IMR-90 (cell line): Measurements from ENCODE around the gene ACSS1. TPM values are rescaled to one million over a fixed set of nuclear protein-coding genes. Genes with fewer than 3 reads are reported as not detected.

ENCODE experiments used
- ATAC-seq: fragments of 200-7000 bp; cut with Tn5 transposase; 2 replicates; pipeline ENCODE4 v1.9.1; 2020; ENCODE audit warnings: low read depth, mild to moderate bottlenecking, moderate library complexity
- BruUV-seq: library from RNA; stranded (reverse); fragments of 400-500 nt; replicated peaks from 2 replicates; lab custom pipeline; 2021; lab: Mats Ljungman, UMichigan
- CTCF ChIA-PET: fragments of 300-600 bp; formaldehyde crosslinking; extraction: SDS; loops from one replicate; lab custom pipeline; 2021; ENCODE audit warnings: antibody characterized with exemption; lab: Yijun Ruan, JAX
- POLR2A ChIA-PET: fragments of 300-600 bp; sonication (Branson Sonifier 250); formaldehyde crosslinking; loops from one replicate; lab custom pipeline; 2022; ENCODE audit warnings: antibody characterized with exemption; ENCODE audit not compliant: unreplicated experiment; lab: Charles Lee
- DNase-seq: peaks from one replicate; pipeline ENCODE4 v3.0.0; 2013
- H2AFZ ChIP-seq: replicated peaks from 2 replicates; pipeline ENCODE3; 2013; ENCODE audit warnings: low read length, mild to moderate bottlenecking; ENCODE audit not compliant: poor library complexity
- H2AK5ac ChIP-seq: 2 replicates; pipeline ENCODE4 v1.6.1; 2013; ENCODE audit warnings: low read depth, low read length, inconsistent platforms
- H2AK9ac ChIP-seq: replicated peaks from 2 replicates; pipeline ENCODE3; 2013; ENCODE audit warnings: mild to moderate bottlenecking, low read depth, low read length, moderate library complexity; ENCODE audit not compliant: poor library complexity
- H2BK120ac ChIP-seq: 2 replicates; pipeline ENCODE4 v1.6.1; 2013; ENCODE audit warnings: low read depth, low read length, inconsistent platforms
- H2BK15ac ChIP-seq: 3 replicates; pipeline ENCODE4 v1.6.1; 2013; ENCODE audit warnings: low read depth, low read length, inconsistent platforms
- H2BK20ac ChIP-seq: 2 replicates; pipeline ENCODE4 v1.6.1; 2013; ENCODE audit warnings: low read depth, mild to moderate bottlenecking, inconsistent platforms, low read length, moderate library complexity
- H2BK5ac ChIP-seq: 2 replicates; pipeline ENCODE4 v1.6.1; 2013; ENCODE audit warnings: mild to moderate bottlenecking, low read depth, low read length, inconsistent platforms; ENCODE audit not compliant: poor library complexity, severe bottlenecking
- H3K14ac ChIP-seq: replicated peaks from 2 replicates; pipeline ENCODE4 v1.6.1; 2013; ENCODE audit warnings: low read depth, low read length, inconsistent platforms
- H3K18ac ChIP-seq: 2 replicates; pipeline ENCODE4 v1.6.1; 2013; ENCODE audit warnings: low read depth, low read length, control low read depth
- H3K23ac ChIP-seq: 2 replicates; pipeline ENCODE4 v1.6.1; 2013; ENCODE audit warnings: low read depth, low read length, inconsistent platforms
- H3K27ac ChIP-seq: 2 replicates; pipeline ENCODE4 v1.5.1; 2013; ENCODE audit warnings: mild to moderate bottlenecking, control low read depth, low read length; ENCODE audit not compliant: insufficient read depth
- H3K27me3 ChIP-seq: 2 replicates; pipeline ENCODE4 v1.6.1; 2013; ENCODE audit warnings: low read length; ENCODE audit not compliant: control insufficient read depth, insufficient read depth
- H3K36me3 ChIP-seq: 2 replicates; pipeline ENCODE4 v1.6.1; 2013; ENCODE audit warnings: low read length, mixed read lengths; ENCODE audit not compliant: control insufficient read depth, insufficient read depth
- H3K4ac ChIP-seq: 2 replicates; pipeline ENCODE4 v1.6.1; 2013; ENCODE audit warnings: low read depth, low read length, inconsistent platforms
- H3K4me1 ChIP-seq: 2 replicates; pipeline ENCODE4 v1.6.1; 2013; ENCODE audit warnings: low read length, mixed read lengths; ENCODE audit not compliant: control insufficient read depth, insufficient read depth
- H3K4me2 ChIP-seq: 2 replicates; pipeline ENCODE4 v1.6.1; 2013; ENCODE audit warnings: low read depth, mild to moderate bottlenecking, control low read depth, low read length, moderate library complexity
- H3K4me3 ChIP-seq: 2 replicates; pipeline ENCODE4 v1.5.1; 2013; ENCODE audit warnings: low read depth, mild to moderate bottlenecking, control low read depth, low read length, moderate library complexity; ENCODE audit not compliant: insufficient read depth
- H3K56ac ChIP-seq: 2 replicates; pipeline ENCODE4 v1.6.1; 2013; ENCODE audit warnings: low read length, inconsistent platforms; ENCODE audit not compliant: insufficient read depth; ENCODE audit errors: extremely low read depth
- H3K79me1 ChIP-seq, 2 experiments: 2 replicates each; pipeline ENCODE4 v1.6.1; 2013; ENCODE audit warnings: low read length in 2 of 2, inconsistent platforms in 1 of 2, low read depth in 1 of 2
- H3K9ac ChIP-seq: 2 replicates; pipeline ENCODE4 v1.6.1; 2013; ENCODE audit warnings: low read depth, low read length, control low read depth
- H3K9me1 ChIP-seq: 2 replicates; pipeline ENCODE4 v1.6.1; 2013; ENCODE audit warnings: low read length, inconsistent platforms; ENCODE audit not compliant: insufficient read depth
- H3K9me3 ChIP-seq: 2 replicates; pipeline ENCODE4 v1.6.1; 2013; ENCODE audit warnings: low read length; ENCODE audit not compliant: control insufficient read depth, insufficient read depth
- H4K20me1 ChIP-seq: 2 replicates; pipeline ENCODE4 v1.6.1; 2013; ENCODE audit warnings: low read length, inconsistent platforms; ENCODE audit not compliant: insufficient read depth
- H4K5ac ChIP-seq: 2 replicates; pipeline ENCODE4 v1.6.1; 2013; ENCODE audit warnings: mild to moderate bottlenecking, low read depth, low read length, control low read depth
- H4K8ac ChIP-seq, 2 experiments: 2 replicates each; pipeline ENCODE4 v1.6.1; 2013; ENCODE audit warnings: low read depth in 2 of 2, low read length in 2 of 2, control low read depth in 1 of 2, inconsistent platforms in 1 of 2
- H4K91ac ChIP-seq: 2 replicates; pipeline ENCODE4 v1.6.1; 2013; ENCODE audit warnings: low read depth, low read length, inconsistent platforms; ENCODE audit not compliant: insufficient read depth
- BHLHE40 ChIP-seq: fragments of 150-350 bp; IDR thresholded peaks from 2 replicates; pipeline ENCODE4 v1.6.1; 2016; ENCODE audit warnings: mild to moderate bottlenecking, low read depth, low read length
- CEBPB ChIP-seq: IDR thresholded peaks from 2 replicates; pipeline ENCODE4 v1.6.1; 2012; ENCODE audit warnings: low read depth, low read length, improper control_type of control experiment
- CHD1 ChIP-seq: IDR thresholded peaks from 2 replicates; pipeline ENCODE4 v1.6.1; 2012; ENCODE audit warnings: low read depth, low read length, improper control_type of control experiment
- CTCF ChIP-seq: conservative IDR thresholded peaks from 2 replicates; pipeline ENCODE4 v1.5.1; 2012; ENCODE audit warnings: mild to moderate bottlenecking, low read depth, low read length, improper control_type of control experiment
- ELK1 ChIP-seq: fragments of 150-350 bp; IDR thresholded peaks from 2 replicates; pipeline ENCODE4 v1.6.1; 2016; ENCODE audit warnings: low read depth, mild to moderate bottlenecking, low read length, moderate library complexity, borderline replicate concordance
- FOS ChIP-seq: fragments of 150-350 bp; IDR thresholded peaks from 2 replicates; pipeline ENCODE4 v1.6.1; 2016; ENCODE audit warnings: low read depth, low read length
- MAZ ChIP-seq: IDR thresholded peaks from 2 replicates; pipeline ENCODE4 v1.6.1; 2012; ENCODE audit warnings: low read depth, mild to moderate bottlenecking, low read length, improper control_type of control experiment, moderate library complexity, borderline replicate concordance
- MXI1 ChIP-seq: IDR thresholded peaks from 2 replicates; pipeline ENCODE4 v1.6.1; 2012; ENCODE audit warnings: low read depth, mild to moderate bottlenecking, low read length, moderate library complexity, borderline replicate concordance
- NFE2L2 ChIP-seq: fragments of 150-350 bp; IDR thresholded peaks from 2 replicates; pipeline ENCODE4 v1.6.1; 2016; ENCODE audit warnings: low read depth, mild to moderate bottlenecking, low read length
- POLR2A ChIP-seq: IDR thresholded peaks from 2 replicates; pipeline ENCODE4 v1.6.1; 2012; ENCODE audit warnings: mild to moderate bottlenecking, low read depth, low read length
- RAD21 ChIP-seq: IDR thresholded peaks from 2 replicates; pipeline ENCODE4 v1.6.1; 2012; ENCODE audit warnings: low read length, improper control_type of control experiment
- RCOR1 ChIP-seq: IDR thresholded peaks from 2 replicates; pipeline ENCODE4 v1.6.1; 2012; ENCODE audit warnings: mild to moderate bottlenecking, low read length, improper control_type of control experiment; ENCODE audit not compliant: insufficient replicate concordance
- RFX5 ChIP-seq: IDR thresholded peaks from 2 replicates; pipeline ENCODE4 v1.8.0; 2012; ENCODE audit warnings: low read depth, mild to moderate bottlenecking, low read length, moderate library complexity
- SMC3 ChIP-seq: fragments of 150-350 bp; IDR thresholded peaks from 2 replicates; pipeline ENCODE4 v1.6.1; 2016; ENCODE audit warnings: low read depth, mild to moderate bottlenecking, antibody characterized with exemption, low read length, moderate library complexity
- USF2 ChIP-seq: fragments of 150-350 bp; IDR thresholded peaks from 2 replicates; pipeline ENCODE4 v1.6.1; 2017; ENCODE audit warnings: mild to moderate bottlenecking, antibody characterized with exemption, low read length, low read depth
- WGBS, 2 experiments: methylation state at CpG; one replicate each; pipeline versions ENCODE4 v1.1.5 to v1.1.7; 2013; ENCODE audit warnings: missing lambda C conversion rate in 2 of 2; ENCODE audit not compliant: insufficient read length in 1 of 2; ENCODE audit errors: extremely low coverage in 2 of 2; 5-methylcytosine and 5-hydroxymethylcytosine counted together
- dilution Hi-C: fragments of 300-500 bp; cut with HindIII; formaldehyde crosslinking; loops from one replicate; pipeline ENCODE4 v1.14.3; 2018; ENCODE audit warnings: low sequenced_read_pairs; ENCODE audit not compliant: unreplicated experiment
- in situ Hi-C: fragments of 300-500 bp; cut with MboI; formaldehyde crosslinking; loops from 3 replicates; pipeline ENCODE4 v1.14.3; 2019; ENCODE audit warnings: low sequenced_read_pairs, inconsistent platforms, mixed read lengths
- intact Hi-C: fragments of 100-400 bp; cut with micrococcal nuclease; formaldehyde crosslinking; loops from 2 replicates; pipeline ENCODE4 v1.10.0; 2022
- polyA plus RNA-seq, 3 experiments: library from polyadenylated mRNA; depleted of rRNA; stranded (reverse); fragments of >200 nt; gene quantifications; 2 replicates each; pipeline ENCODE4 v1.2.3, GENCODE V29; 2012; ENCODE audit warnings: low replicate concordance in 1 of 3
- total RNA-seq: library from RNA; depleted of rRNA; stranded (reverse); fragments of >200 nt; gene quantifications from 2 replicates; pipeline ENCODE4 v1.2.3, GENCODE V29; 2012

Gene ACSS1
- total and polyA plus RNA-seq, 2 of the 4 experiments (the other 2 are of a cell fraction) = 0.72 to 1.2 TPM

DNA sequence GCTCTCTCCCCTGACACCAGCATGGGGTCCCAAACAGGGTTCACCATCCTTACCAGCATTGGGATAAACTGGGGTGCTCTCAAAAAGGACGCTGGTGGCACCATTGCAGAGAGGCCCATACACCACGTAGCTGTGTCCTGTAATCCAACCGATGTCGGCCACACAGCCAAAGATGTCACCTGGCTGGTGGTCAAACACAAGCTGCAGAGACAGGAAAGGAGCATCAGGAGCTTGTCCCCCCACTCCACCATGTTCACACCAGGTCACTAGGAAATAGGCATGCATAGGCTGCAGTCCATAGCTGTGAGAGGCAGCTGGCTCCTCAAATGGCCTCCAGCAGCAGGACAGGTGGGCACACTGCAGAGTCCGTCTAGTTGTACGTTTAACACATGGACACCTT, 36.6 kb downstream of the ACSS1 start:
- POLR2A ChIA-PET = no interaction called here

More for the DNA sequence above, 36.6 kb downstream of the ACSS1 start:
- Histone ChIP-seq H3K23ac (no peak overlapping the region), H2BK15ac (no peak overlapping the region), H3K4me1 (peaks cover 2% of the 10 kb centered on the region; the same call in 1 of the 2 replicates), H4K20me1 (no peaks in the 10 kb centered on the region), H3K9me3 (no peaks in the 10 kb centered on the region), H3K4me2 (no peak overlapping the region), H3K4ac (no peak overlapping the region), H3K14ac (no peak overlapping the region), H3K27me3 (peaks cover 3% of the 10 kb centered on the region), H3K9ac (no peak overlapping the region), H4K8ac (no peak overlapping the region), H3K79me1 (no peaks in the 10 kb centered on the region), H2BK5ac (no peak overlapping the region), H2AK9ac (no peak overlapping the region), H4K5ac (no peak overlapping the region), H3K27ac (no peak overlapping the region), H2AK5ac (no peak overlapping the region), H2BK20ac (no peak overlapping the region), H3K4me3 (no peak overlapping the region), H3K56ac (no peak overlapping the region), H3K9me1 (0 out of 2 replicates have a peak, but pooled peaks cover 3% of the 10 kb centered on the region), H4K91ac (no peak overlapping the region), H3K18ac (no peak overlapping the region), H2BK120ac (no peak overlapping the region), H2AFZ (no peak overlapping the region), H3K36me3 (no peaks in the 10 kb centered on the region)
- BruUV-seq = no TSS peak
- 93% methylated on average over 3 of the region's 6 CpGs; no CpG with 5 or more reads in 1 of the 2 experiments for WGBS, 2 experiments
- DNase-seq = no peak
- dilution Hi-C loops (no loop called here), in situ Hi-C loops (no loop called here), intact Hi-C loops (no loop called here)
- CTCF ChIA-PET = no interaction called here
- TF ChIP-seq POLR2A = no peak
- no peak for TF ChIP-seq CTCF
- TF ChIP-seq BHLHE40 = no peak
- TF ChIP-seq CEBPB = no peak
- no peak for TF ChIP-seq FOS
- no peak for TF ChIP-seq SMC3
- TF ChIP-seq ELK1 = no peak
- TF ChIP-seq NFE2L2 = no peak
- no peak for TF ChIP-seq MAZ
- no peak for TF ChIP-seq CHD1
- TF ChIP-seq MXI1 = no peak
- TF ChIP-seq RCOR1 = no peak
- no peak for TF ChIP-seq RAD21
- TF ChIP-seq RFX5 = no peak
- TF ChIP-seq USF2 = no peak
- ATAC-seq = no peak
